ENCODE results near the gene HACL1.
"Not testable (repeated sequence)": the region's sequence is repeated elsewhere in the genome, so short reads cannot be mapped to it uniquely, and the experiment has no call there.

The HACL1 gene

DNA sequence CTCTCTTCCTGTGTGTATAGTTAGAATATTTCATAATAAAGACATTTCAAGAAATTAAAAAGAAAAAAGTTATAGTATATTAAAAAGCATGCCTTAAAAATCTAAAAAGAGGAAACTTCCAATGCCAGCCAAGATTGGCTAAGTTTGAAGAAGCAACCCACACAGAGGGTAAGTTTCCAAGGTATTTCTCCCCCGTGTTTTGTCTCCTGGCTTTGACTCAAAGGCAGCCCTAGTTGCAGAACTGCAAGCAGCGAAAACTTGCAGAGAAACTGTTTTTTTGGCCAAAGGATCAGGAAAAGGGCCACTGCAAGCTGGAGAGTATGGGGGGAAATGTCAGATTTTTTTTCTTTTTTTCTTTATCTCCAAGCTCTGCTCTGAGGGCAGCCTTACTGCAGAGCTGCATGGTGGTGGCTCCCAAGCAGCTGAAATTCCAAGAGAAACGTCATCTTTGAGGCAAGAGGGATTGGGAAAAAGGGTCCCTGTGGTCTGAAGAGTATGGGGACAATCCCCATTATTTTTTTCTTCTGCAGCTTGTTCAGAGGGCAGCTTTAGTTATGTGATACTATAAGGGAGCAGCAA, 23.0 kb downstream of the HACL1 start:
- no peak for DNase-seq

GRCh38 chr3:15576475-15576874, 24.9 kb downstream of the HACL1 start:
- DNase-seq: no peak

GRCh38 chr3:15575446-15575845, 25.9 kb downstream of the HACL1 start:
- DNase-seq: no peak

- no peak for DNase-seq
Observed at GRCh38 chr3:15572138-15572537, 29.2 kb downstream of the HACL1 start.

- DNase-seq: no peak
Observed at GRCh38 chr3:15563190-15563589, 38.2 kb downstream of the HACL1 start.

GRCh38 chr3:15562560-15562959, 38.8 kb downstream of the HACL1 start:
- DNase-seq: no peak

DNA sequence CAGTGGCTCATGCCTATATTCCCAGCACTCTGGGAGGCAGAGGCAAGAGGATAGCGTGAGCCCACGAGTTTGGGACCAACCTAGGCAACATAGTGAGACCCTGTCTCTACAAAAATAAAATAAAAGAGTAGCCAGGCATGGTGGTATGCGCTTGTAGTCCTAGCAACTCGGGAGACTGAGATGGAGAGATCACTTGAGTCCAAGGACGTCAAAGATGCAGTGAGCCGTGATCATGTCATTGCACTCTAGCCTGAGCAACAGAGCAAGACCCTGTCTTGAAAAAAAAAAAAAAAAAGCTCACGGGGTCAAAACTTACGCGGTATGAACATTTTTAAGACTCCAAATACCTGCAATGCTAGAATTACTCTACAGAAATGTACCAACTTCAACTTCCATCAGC, 42.8 kb downstream of the HACL1 start:
- DNase-seq: no peak

DNA sequence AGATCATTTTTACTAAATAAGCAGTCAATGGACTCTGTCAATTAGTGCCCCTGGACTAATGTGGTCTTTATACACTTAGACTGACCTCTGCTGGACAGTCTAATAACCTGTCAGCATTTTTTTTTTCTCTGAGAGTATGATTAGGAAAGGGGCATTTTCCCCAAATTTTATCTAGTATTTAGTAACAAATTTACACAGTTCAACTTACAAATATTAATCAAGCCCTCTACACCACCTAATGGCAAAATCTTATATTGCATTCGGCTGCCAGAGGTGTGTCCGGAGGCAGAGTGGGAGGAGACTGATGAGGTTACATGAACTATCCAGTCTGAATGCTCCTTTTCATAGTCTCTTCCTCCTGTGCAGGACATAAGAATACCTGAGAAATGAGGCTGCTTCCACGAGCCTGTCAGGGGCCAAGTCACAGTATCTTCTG, 43.8 kb downstream of the HACL1 start:
- DNase-seq: no peak

DNA sequence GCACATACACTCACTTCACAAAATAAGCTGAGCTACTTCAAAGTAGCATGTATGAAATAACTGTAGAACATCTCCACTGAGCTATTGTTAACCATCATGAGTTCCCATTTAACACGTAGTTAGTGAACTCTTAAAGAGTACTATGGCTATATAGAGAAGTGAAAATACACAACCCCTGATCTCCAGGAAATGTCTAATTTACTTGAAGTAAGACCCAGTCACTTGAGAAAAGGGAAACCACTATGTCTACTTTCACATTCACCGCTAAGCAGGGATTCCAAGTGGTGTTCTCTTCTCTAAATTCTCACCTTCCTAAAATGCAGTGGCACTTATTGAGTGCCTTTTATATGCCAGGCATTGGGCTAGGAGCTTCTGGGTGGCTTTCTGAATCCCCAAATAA, 44.9 kb downstream of the HACL1 start:
- DNase-seq: no peak

DNA sequence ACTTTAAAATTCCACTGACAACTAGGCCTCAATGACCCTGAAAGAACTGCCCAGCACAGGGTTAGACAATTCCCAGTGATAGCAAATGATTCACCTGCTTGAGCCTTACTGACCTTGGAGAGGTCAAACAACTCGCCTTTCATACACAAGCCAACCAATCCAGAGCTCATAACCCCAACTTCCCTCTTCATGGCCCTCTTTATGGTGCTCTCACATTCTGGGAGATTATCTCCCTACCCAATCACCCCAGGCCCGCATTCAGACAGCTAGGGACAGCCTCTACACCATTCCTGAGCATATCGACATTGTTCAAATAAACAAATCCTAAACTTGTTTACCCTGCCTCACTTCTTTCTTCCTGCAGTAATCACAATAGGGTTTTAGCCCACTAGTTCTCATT, 47.6 kb downstream of the HACL1 start:
- no peak for DNase-seq

DNA sequence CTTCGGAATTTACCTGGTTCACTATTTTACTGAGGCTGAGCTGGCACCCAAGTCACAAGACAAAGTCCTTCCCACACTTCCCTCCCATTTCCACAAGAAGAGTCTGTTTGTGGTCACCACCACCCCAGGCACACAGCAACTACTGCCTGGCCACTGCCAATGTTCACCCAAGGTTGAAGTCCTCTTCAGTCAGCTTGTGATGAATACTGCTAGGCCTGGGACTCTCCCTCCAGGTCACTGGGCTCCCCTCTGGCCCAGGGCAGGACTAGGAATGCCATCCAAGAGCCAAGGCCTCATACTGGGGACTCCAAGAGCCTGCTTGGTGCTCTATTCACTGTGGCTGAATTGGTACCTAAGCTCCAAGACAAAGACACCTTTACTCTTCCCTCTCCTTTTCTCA, 49.5 kb downstream of the HACL1 start:
- no peak for DNase-seq

GRCh38 chr3:15549846-15550245, 51.5 kb downstream of the HACL1 start:
- no peak for DNase-seq

- DNase-seq: no peak
Observed at GRCh38 chr3:15542614-15543013, 58.8 kb downstream of the HACL1 start.

DNA sequence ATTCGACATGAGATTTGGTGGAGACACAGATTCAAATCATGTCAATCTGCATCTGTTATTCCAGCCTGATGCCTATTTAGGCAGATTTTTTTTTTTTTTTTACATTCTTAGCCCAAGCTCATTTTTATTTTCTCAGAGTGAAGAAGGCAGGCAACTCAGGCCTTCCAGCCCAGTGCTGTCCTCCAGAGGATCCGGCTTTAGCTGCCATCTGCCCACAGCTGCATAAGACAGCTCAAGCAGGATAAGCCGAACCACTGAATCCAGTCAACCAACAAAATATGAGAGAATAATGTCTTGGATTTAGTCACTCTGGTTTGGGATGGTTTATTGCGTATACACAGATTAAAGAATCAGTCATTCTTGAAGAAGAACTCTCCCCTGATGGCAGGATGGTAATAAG, 60.0 kb downstream of the HACL1 start:
- DNase-seq: no peak

GRCh38 chr3:15539066-15539465, 62.3 kb downstream of the HACL1 start:
- no peak for DNase-seq

- no peak for DNase-seq
Observed at GRCh38 chr3:15538345-15538744, 63.0 kb downstream of the HACL1 start.

DNA sequence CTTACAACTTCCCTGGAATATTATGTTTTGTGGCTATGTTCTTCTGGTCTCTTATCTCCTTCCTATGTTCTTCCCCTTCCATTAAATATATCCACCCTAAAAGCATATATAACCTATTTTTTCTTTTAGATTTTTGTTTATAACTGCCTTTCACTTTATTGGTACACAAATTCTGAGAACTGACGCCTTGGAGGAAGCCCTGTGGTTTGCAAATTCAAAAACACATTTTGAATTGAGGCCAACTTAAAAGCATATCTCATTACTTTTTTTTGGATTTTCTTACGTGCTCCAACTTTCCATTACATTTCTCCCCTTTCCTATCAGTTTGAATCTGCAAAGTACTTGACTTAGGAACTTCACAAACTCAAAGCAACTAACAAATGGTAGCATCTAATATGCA, 64.5 kb downstream of the HACL1 start:
- DNase-seq: no peak

GRCh38 chr3:15535732-15536131, 65.6 kb downstream of the HACL1 start:
- no peak for DNase-seq

DNA sequence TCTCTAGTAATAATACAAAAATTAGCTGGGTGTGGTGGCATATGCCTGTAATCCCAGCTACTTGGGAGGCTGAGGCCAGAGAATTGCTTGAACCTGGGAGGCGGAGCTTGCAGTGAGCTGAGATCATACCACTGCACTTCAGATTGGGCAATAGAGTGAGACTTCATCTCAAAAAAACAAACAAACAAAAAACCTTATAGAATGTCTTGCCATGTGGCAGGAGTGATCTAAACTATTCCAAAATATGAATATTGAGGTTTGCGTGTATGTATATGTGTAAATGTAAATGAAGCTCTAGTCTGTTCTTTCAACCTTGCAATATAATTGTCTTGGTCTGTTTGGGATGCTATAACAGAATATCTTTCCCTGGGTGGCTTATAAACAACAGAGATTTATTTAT, 68.8 kb downstream of the HACL1 start:
- not testable (repeated sequence) for DNase-seq

GRCh38 chr3:15531346-15531745, 70.0 kb downstream of the HACL1 start:
- no peak for DNase-seq

GRCh38 chr3:15528854-15529537, 72.4 kb downstream of the HACL1 start:
- DNase-seq: no peak

GRCh38 chr3:15527031-15527459, 74.3 kb downstream of the HACL1 start:
- no peak for DNase-seq

DNA sequence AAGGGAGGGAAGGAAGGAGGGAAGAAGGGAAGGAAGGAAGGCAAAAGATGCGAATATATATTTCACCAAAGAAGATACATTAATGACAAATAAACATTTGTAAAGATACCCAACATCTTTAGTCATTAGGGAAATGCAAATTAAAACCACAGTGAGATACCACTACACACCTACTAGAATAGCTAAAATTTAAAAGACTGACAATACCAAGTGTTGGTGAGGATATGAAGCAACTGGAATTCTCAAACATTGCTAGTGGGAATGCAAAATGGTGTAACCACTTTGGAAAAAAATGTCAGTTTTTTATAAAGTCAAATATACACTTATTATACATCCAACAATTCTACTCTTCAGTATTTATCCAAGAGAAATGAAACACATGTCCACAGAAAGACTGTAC, 75.6 kb downstream of the HACL1 start:
- DNase-seq: no peak

DNA sequence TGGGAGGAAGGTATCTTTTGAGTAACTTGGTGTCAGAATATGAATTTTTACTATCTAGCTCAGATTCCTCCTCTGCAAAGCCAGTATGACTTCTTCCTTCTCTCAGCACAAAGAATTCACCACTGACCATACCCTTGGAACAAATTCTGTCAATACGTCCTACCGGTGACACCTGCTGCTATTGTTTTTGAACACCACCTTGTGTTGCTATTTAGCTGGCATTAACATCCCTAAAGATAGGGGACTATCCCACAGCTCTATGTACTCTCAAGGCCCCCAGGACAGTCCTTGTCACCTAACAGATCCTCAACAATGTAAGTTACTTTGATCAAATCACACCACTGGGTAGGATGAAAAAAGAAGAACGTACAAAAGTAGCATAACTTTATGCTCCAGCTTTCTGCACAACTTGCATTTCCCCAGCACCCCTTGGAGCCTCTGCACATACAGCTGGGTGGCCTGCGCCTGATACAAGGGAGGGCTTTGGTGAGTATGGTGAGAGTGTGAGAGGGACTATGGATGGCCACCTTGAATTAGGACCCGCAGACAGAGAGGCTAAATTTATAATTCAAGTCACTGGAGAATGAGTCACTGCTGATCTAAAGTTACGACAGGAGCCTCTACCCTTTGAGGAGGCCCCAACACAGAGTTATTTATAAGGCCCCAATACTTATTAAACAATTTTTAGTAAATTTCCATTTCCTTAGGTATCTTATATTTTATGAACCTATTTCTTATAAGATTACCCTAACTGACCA, 77.5 kb downstream of the HACL1 start:
- DNase-seq: no peak
